H1 (cell line): Measurements from ENCODE around the gene ADAM12. TPM values are rescaled to one million over a fixed set of nuclear protein-coding genes. Genes with fewer than 3 reads are reported as not detected.

Source experiments
- CTCF ChIA-PET: fragments of 300-600 bp; sonication (Branson Sonifier 250); formaldehyde crosslinking; loops from one replicate; lab custom pipeline; 2021; ENCODE audit not compliant: partially characterized antibody; lab: Charles Lee
- POLR2A ChIA-PET: fragments of 300-600 bp; sonication (Branson Sonifier 250); formaldehyde crosslinking; loops from one replicate; lab custom pipeline; 2021; ENCODE audit warnings: inconsistent platforms; ENCODE audit not compliant: partially characterized antibody; lab: Charles Lee
- DNase-seq, 2 experiments: peaks; one replicate each; pipeline versions ENCODE4 v3.0.0 to v3.0.0-alpha.2; 2010 to 2022; ENCODE audit warnings: low spot score in 2 of 2, low read depth in 1 of 2, mixed read lengths in 1 of 2
- FAIRE-seq: peaks from 2 replicates; lab custom pipeline; 2011; peaks lifted over from hg19 to GRCh38; lab: Jason Lieb, UNC
- H2AFZ ChIP-seq: 2 replicates; pipeline ENCODE4 v1.8.1; 2012; ENCODE audit warnings: low read length, inconsistent platforms
- H2AK5ac ChIP-seq: 2 replicates; pipeline ENCODE4 v1.6.1; 2013; ENCODE audit warnings: low read depth, low read length
- H2BK120ac ChIP-seq: replicated peaks from 2 replicates; pipeline ENCODE3; 2013; ENCODE audit warnings: low read depth, low read length, inconsistent platforms
- H2BK12ac ChIP-seq: 2 replicates; pipeline ENCODE4 v1.6.1; 2013; ENCODE audit warnings: low read depth, low read length
- H2BK15ac ChIP-seq: 2 replicates; pipeline ENCODE4 v1.6.1; 2013; ENCODE audit warnings: low read length
- H2BK20ac ChIP-seq: 2 replicates; pipeline ENCODE4 v1.6.1; 2013; ENCODE audit warnings: low read length
- H2BK5ac ChIP-seq: 2 replicates; pipeline ENCODE4 v1.6.1; 2013; ENCODE audit warnings: low read depth, low read length
- H3K14ac ChIP-seq: 2 replicates; pipeline ENCODE4 v1.6.1; 2013; ENCODE audit warnings: inconsistent platforms; ENCODE audit not compliant: insufficient read length
- H3K18ac ChIP-seq: 2 replicates; pipeline ENCODE4 v1.6.1; 2013; ENCODE audit warnings: low read length; ENCODE audit errors: extremely low read depth
- H3K23ac ChIP-seq: 2 replicates; pipeline ENCODE4 v1.6.1; 2013; ENCODE audit warnings: inconsistent platforms; ENCODE audit not compliant: insufficient read length
- H3K23me2 ChIP-seq: 2 replicates; pipeline ENCODE4 v1.6.1; 2013; ENCODE audit warnings: low read depth, low read length
- H3K27ac ChIP-seq: 2 replicates; pipeline ENCODE4 v1.6.1; 2011; ENCODE audit warnings: low read depth, low read length, inconsistent platforms
- H3K27me3 ChIP-seq, 4 experiments: replicated peaks in 1 of 4; 1 replicate in 1 of 4; 2 replicates in 3 of 4; pipeline versions ENCODE4 v1.6.1 to v1.8.1; 2011 to 2013; ENCODE audit warnings: low read length in 3 of 4, mild to moderate bottlenecking in 3 of 4, inconsistent platforms in 2 of 4, mixed read lengths in 2 of 4, moderate library complexity in 1 of 4; ENCODE audit not compliant: control insufficient read depth in 3 of 4, insufficient read depth in 3 of 4; ENCODE audit errors: extremely low read depth in 1 of 4
- H3K36me3 ChIP-seq, 4 experiments: 2 replicates each; pipeline versions ENCODE4 v1.6.1 to v1.8.1; 2011 to 2013; ENCODE audit warnings: mild to moderate bottlenecking in 4 of 4, low read length in 3 of 4, moderate library complexity in 2 of 4, control low read depth in 1 of 4, inconsistent platforms in 1 of 4; ENCODE audit not compliant: insufficient read depth in 4 of 4, control insufficient read depth in 2 of 4
- H3K4ac ChIP-seq: replicated peaks from 2 replicates; pipeline ENCODE3; 2013; ENCODE audit warnings: low read length, low read depth, mixed read lengths, inconsistent platforms; ENCODE audit not compliant: insufficient read length
- H3K4me1 ChIP-seq, 4 experiments: replicated peaks in 1 of 4; 1 replicate in 1 of 4; 2 replicates in 3 of 4; pipeline versions ENCODE4 v1.6.1 to v1.8.1; 2011 to 2013; ENCODE audit warnings: low read length in 3 of 4, inconsistent platforms in 2 of 4, mixed read lengths in 1 of 4; ENCODE audit not compliant: insufficient read depth in 4 of 4, control insufficient read depth in 3 of 4
- H3K4me2 ChIP-seq, 2 experiments: 2 replicates each; pipeline versions ENCODE4 v1.6.1 to v1.8.1; 2011 to 2013; ENCODE audit warnings: low read depth in 2 of 2, low read length in 2 of 2, control low read depth in 1 of 2, inconsistent platforms in 1 of 2, mild to moderate bottlenecking in 1 of 2; ENCODE audit not compliant: insufficient read depth in 1 of 2
- H3K4me3 ChIP-seq, 4 experiments: fragments of 200-600, 300-600 bp in 1 of 4; sonication (generic), shearing (Covaris generic), sonication (Bioruptor Twin) in 1 of 4; 2 replicates each; pipeline versions ENCODE4 v1.5.1 to v1.8.1; 2011 to 2016; ENCODE audit warnings: low read length in 4 of 4, low read depth in 3 of 4, control low read depth in 2 of 4, inconsistent platforms in 2 of 4, mild to moderate bottlenecking in 2 of 4, mixed read lengths in 1 of 4, moderate library complexity in 1 of 4; ENCODE audit not compliant: insufficient read depth in 2 of 4; ENCODE audit errors: extremely low read depth in 1 of 4
- H3K56ac ChIP-seq: replicated peaks from 2 replicates; pipeline ENCODE3; 2013; ENCODE audit warnings: low read depth, mild to moderate bottlenecking, mixed read lengths, low read length, inconsistent platforms; ENCODE audit not compliant: insufficient read length
- H3K79me1 ChIP-seq: 2 replicates; pipeline ENCODE4 v1.6.1; 2013; ENCODE audit warnings: low read depth, low read length, control low read depth
- H3K79me2 ChIP-seq, 2 experiments: 2 replicates each; pipeline versions ENCODE4 v1.6.1 to v1.8.1; 2012 to 2013; ENCODE audit warnings: low read length in 2 of 2, mild to moderate bottlenecking in 2 of 2, inconsistent platforms in 1 of 2; ENCODE audit not compliant: insufficient read depth in 2 of 2, control insufficient read depth in 1 of 2
- H3K9ac ChIP-seq, 4 experiments: replicated peaks in 1 of 4; 1 replicate in 1 of 4; 2 replicates in 3 of 4; pipeline versions ENCODE4 v1.6.1 to v1.8.1; 2011 to 2013; ENCODE audit warnings: low read depth in 3 of 4, low read length in 3 of 4, control low read depth in 2 of 4, mild to moderate bottlenecking in 2 of 4, moderate library complexity in 2 of 4, inconsistent platforms in 1 of 4; ENCODE audit errors: extremely low read depth in 1 of 4
- H3K9me3 ChIP-seq, 2 experiments: 2 replicates each; pipeline versions ENCODE4 v1.6.1 to v1.8.1; 2012 to 2013; ENCODE audit warnings: mild to moderate bottlenecking in 2 of 2, moderate library complexity in 2 of 2, control low read depth in 1 of 2, inconsistent platforms in 1 of 2, low read depth in 1 of 2, low read length in 1 of 2, mixed read lengths in 1 of 2; ENCODE audit not compliant: insufficient read depth in 2 of 2
- H4K20me1 ChIP-seq, 2 experiments: replicated peaks in 1 of 2; 2 replicates each; pipeline versions ENCODE3 to v1.8.1; 2011 to 2013; ENCODE audit warnings: inconsistent platforms in 2 of 2, low read length in 2 of 2, mild to moderate bottlenecking in 1 of 2; ENCODE audit not compliant: insufficient read depth in 2 of 2, control insufficient read depth in 1 of 2
- H4K5ac ChIP-seq: 2 replicates; pipeline ENCODE4 v1.6.1; 2013; ENCODE audit warnings: low read length, low read depth, mixed read lengths, inconsistent platforms; ENCODE audit not compliant: insufficient read length
- H4K8ac ChIP-seq: 2 replicates; pipeline ENCODE4 v1.8.0; 2013; ENCODE audit warnings: mild to moderate bottlenecking, moderate library complexity, low read length, inconsistent platforms; ENCODE audit not compliant: insufficient read depth; ENCODE audit errors: extremely low read depth
- H4K91ac ChIP-seq: replicated peaks from 2 replicates; pipeline ENCODE3; 2013; ENCODE audit warnings: low read length, mixed read lengths, inconsistent platforms; ENCODE audit not compliant: insufficient read length
- SIRT6 ChIP-seq: IDR thresholded peaks from one replicate; pipeline ENCODE4 v1.7.1; 2012; ENCODE audit warnings: low read length, inconsistent platforms
- SP2 ChIP-seq: IDR thresholded peaks from 2 replicates; pipeline ENCODE4 v1.6.1; 2012; ENCODE audit warnings: mild to moderate bottlenecking, low read length, inconsistent platforms
- TBP ChIP-seq: IDR thresholded peaks from 2 replicates; pipeline ENCODE4 v1.6.1; 2011; ENCODE audit warnings: low read depth, low read length, improper control_type of control experiment
- ZNF274 ChIP-seq: IDR thresholded peaks from 2 replicates; pipeline ENCODE4 v1.7.0; 2012; ENCODE audit warnings: low read length, borderline replicate concordance; ENCODE audit errors: extremely low read depth
- WGBS, 2 experiments: shearing (Covaris generic) in 1 of 2; methylation state at CpG; one replicate each; pipeline versions ENCODE4 v1.1.6 to v1.1.7; 2013 to 2015; ENCODE audit warnings: low lambda C conversion rate in 2 of 2, mixed read lengths in 2 of 2, inconsistent platforms in 1 of 2, low coverage in 1 of 2, missing lambda C conversion rate in 1 of 2; ENCODE audit not compliant: insufficient replicate concordance in 2 of 2, insufficient coverage in 1 of 2, insufficient read length in 1 of 2; ENCODE audit errors: extremely low coverage in 1 of 2, missing lambda C conversion rate in 1 of 2; 5-methylcytosine and 5-hydroxymethylcytosine counted together
- polyA plus RNA-seq, 7 experiments: library from polyadenylated mRNA; depleted of rRNA in 3 of 7; stranded (reverse) in 5 of 7; unstranded in 2 of 7; fragments of >200 nt in 5 of 7; fragments of 200-250 nt in 2 of 7; gene quantifications; 1 replicate in 5 of 7; 2 replicates in 1 of 7; 4 replicates in 1 of 7; pipeline versions ENCODE4 v1.2.1 to v1.2.3, GENCODE V29; 2011 to 2013; ENCODE audit warnings: missing spikeins in 2 of 7, mixed read lengths in 2 of 7
- total RNA-seq: library from RNA; stranded (reverse); fragmentation: NEBNext Ultra II Directional; extraction: Animal tissue kit (Norgen Biotek cat#: 25700); gene quantifications from 2 replicates; pipeline ENCODE4 v1.2.1, GENCODE V29; 2021
- TF ChIP-seq, protein P1 (sequence below): IDR thresholded peaks from 2 replicates; pipeline ENCODE4 v1.6.1; 2011; ENCODE audit warnings: low read depth, mild to moderate bottlenecking, low read length; ENCODE audit not compliant: insufficient read depth

The ADAM12 gene
- total and polyA plus RNA-seq, 2 of the 8 experiments (the other 6 are each of a cell fraction or from before 2014, with no cell fraction given) = 0.07 to 0.17 TPM

DNA sequence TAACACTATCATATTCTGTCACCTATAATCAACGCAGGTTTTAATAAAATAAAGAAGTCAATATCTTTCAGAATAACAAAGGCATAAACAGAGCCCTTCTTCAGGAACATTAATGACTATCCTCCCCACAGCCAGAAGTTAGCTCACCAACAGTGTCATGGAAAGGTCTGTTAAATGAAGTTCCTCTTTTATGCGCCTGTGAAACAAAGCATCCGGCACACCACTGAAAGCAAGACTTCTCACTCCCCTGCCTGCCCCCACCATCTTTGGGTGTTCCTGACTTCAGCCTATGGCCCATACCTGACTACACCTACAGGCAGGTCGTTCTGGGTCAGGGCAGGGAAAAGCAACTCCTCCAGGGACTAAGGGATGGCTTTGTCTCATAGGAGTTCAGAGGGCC, 286.5 kb downstream of the ADAM12 start:
- Histone ChIP-seq H4K5ac (no peak overlapping the region), H2BK20ac (no peak overlapping the region), H4K8ac (no peak overlapping the region), H3K36me3 (no peaks in the 10 kb centered on the region), H3K9ac (no peak overlapping the region), H4K91ac (no peak overlapping the region), H3K4me1 (no peaks in the 10 kb centered on the region), H3K14ac (no peak overlapping the region), H3K27me3 (no peaks in the 10 kb centered on the region), H3K27ac (no peak overlapping the region), H3K23me2 (no peaks in the 10 kb centered on the region), H3K56ac (no peak overlapping the region), H2BK5ac (no peak overlapping the region), H4K20me1 (no peaks in the 10 kb centered on the region), H2BK15ac (no peak overlapping the region), H3K79me2 (no peaks in the 10 kb centered on the region), H2BK120ac (no peak overlapping the region), H3K4me2 (no peak overlapping the region), H2AK5ac (no peak overlapping the region), H3K4ac (no peak overlapping the region), H3K4me3 (no peak overlapping the region), H2AFZ (no peak overlapping the region), H3K23ac (no peak overlapping the region), H3K79me1 (no peaks in the 10 kb centered on the region), H3K18ac (no peak overlapping the region), H3K9me3 (no peaks in the 10 kb centered on the region), H2BK12ac (no peak overlapping the region)
- POLR2A ChIA-PET = no interaction called here
- TF ChIP-seq ZNF274 (no peak), TBP (no peak), SP2 (no peak), SIRT6 (no peak)
- TF ChIP-seq, protein P1, sequence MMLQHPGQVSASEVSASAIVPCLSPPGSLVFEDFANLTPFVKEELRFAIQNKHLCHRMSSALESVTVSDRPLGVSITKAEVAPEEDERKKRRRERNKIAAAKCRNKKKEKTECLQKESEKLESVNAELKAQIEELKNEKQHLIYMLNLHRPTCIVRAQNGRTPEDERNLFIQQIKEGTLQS = no peak
- whole genome bisulfite sequencing, 2 experiments = 92% methylated on average over 4 of the region's 4 CpGs; no CpG with 5 or more reads in 1 of the 2 experiments
- CTCF ChIA-PET = interaction anchor here (0.7 kb wide), 1 partner anchor 155 kb away, joined by 3 read pairs; no protein-coding TSS in a partner anchor
- DNase-seq (no peak), FAIRE-seq (no peak)
